SU-DHL-6 (cell line): Measurements from ENCODE around the gene MMP20.

Source experiments
- EZH2phosphoT487 ChIP-seq: fragments of 200-600 bp; sonication (generic), shearing (Covaris generic); conservative IDR thresholded peaks from 2 replicates; pipeline ENCODE4 v1.6.1; 2018; ENCODE audit warnings: mild to moderate bottlenecking, antibody characterized with exemption, low read length, moderate library complexity, mixed read lengths
- TF ChIP-seq, protein P1 (sequence below): fragments of 200-600 bp; sonication (generic); IDR thresholded peaks from one replicate; pipeline ENCODE4 v1.5.1; 2017; ENCODE audit warnings: antibody characterized with exemption, mild to moderate bottlenecking, low read length, moderate library complexity; ENCODE audit not compliant: insufficient read depth, poor library complexity, severe bottlenecking

DNA sequence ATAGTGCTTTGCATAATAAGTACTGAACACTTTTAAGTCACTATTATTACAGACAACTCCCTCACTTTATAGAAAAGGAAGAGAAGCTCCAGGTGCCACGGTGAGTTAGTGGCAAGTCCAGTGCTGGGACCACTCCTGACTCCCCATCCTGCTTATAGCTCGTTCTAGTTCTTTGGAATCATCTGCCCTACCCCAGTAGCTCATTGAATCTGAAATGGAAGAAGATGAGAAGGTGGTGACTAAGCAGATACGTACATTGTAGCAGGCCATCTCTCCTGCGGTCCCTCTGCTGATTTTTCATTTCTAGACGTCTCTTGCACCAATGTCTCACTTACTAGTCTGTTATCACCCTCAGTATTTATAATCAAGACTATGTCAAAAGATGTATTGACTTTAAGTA lies 21.6 kb downstream of the MMP20 start:
- TF ChIP-seq, protein P1, sequence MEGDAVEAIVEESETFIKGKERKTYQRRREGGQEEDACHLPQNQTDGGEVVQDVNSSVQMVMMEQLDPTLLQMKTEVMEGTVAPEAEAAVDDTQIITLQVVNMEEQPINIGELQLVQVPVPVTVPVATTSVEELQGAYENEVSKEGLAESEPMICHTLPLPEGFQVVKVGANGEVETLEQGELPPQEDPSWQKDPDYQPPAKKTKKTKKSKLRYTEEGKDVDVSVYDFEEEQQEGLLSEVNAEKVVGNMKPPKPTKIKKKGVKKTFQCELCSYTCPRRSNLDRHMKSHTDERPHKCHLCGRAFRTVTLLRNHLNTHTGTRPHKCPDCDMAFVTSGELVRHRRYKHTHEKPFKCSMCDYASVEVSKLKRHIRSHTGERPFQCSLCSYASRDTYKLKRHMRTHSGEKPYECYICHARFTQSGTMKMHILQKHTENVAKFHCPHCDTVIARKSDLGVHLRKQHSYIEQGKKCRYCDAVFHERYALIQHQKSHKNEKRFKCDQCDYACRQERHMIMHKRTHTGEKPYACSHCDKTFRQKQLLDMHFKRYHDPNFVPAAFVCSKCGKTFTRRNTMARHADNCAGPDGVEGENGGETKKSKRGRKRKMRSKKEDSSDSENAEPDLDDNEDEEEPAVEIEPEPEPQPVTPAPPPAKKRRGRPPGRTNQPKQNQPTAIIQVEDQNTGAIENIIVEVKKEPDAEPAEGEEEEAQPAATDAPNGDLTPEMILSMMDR: no peak
- TF ChIP-seq EZH2phosphoT487: no peak
